HG03575 (cell line): Measurements from ENCODE around the gene LINC00237.

ENCODE experiments used
- ATAC-seq: cut with Tn5 transposase; IDR thresholded peaks from one replicate; pipeline ENCODE4 v1.9.1; 2021; ENCODE audit not compliant: unreplicated experiment, insufficient number of reproducible peaks, low FRiP score; ENCODE audit errors: extremely low read depth

LINC00237 gene

DNA sequence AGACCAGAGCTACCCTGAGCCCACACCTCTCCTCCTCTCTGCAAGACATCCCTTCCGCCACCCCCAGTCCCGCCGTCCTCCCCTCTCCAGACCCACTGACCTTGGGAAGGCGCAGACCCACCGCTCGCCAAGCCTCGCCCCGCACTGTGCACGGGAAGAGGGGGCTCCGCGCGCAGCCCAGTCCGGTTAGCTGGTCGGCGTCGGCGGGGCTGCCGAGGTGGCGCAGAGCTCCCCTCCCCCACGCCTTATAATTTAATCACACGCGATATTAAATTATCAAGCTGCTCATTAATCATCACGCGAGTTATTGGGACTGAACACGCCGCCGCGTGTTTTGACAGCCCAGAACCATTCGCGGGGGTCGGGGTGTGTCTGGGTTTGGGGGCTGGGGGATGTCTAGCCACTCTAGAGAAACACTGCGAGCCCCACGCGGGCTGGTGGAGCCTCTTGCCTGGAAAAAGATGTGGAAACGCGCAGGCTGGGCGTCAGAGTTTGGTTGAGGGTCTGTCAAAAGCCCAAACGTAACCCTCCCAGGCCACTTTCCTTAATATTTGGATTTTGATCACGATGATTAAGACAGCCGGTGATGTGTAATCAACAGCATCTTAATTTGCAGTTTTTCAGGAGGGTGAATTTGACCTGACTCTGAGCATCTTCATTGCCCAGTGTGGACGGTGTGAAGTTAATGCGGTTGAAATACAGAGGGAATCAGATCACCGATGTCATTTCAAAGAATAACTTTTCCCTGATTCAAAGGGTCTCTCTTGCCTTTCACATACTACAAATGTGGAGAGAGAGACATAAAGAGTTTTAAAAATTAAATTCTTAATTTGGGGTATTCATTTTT is at the start of gene LINC00237:
TSS of gene LINC00237 (minus strand) at position 188 of the 847 bp plus-strand sequence.
- no peak for ATAC-seq

DNA sequence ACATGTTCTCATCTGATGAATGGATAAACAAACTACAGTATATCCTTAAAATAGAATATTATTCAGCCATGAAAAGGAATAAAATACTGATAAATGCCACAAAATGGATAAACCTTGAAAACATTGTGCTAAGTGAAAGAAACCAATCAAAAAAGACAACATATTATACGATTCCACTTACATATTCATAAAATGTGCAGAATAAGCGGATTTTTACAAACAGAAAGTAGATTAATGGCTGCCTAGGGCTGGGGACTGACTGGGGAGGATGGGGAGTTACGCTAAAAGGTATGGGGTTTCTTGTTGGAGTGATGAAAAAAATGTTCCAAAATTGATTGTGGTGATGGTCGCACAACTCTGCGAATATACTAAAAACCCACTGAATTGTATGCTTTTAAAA is 49.1 kb upstream of the LINC00237 start:
- no peak for ATAC-seq

- ATAC-seq, result no peak
Observed at GRCh38 chr20:21154692-21155091, 48.5 kb upstream of the LINC00237 start.

- no peak for ATAC-seq
Observed at GRCh38 chr20:21151791-21152190, 45.6 kb upstream of the LINC00237 start.

DNA sequence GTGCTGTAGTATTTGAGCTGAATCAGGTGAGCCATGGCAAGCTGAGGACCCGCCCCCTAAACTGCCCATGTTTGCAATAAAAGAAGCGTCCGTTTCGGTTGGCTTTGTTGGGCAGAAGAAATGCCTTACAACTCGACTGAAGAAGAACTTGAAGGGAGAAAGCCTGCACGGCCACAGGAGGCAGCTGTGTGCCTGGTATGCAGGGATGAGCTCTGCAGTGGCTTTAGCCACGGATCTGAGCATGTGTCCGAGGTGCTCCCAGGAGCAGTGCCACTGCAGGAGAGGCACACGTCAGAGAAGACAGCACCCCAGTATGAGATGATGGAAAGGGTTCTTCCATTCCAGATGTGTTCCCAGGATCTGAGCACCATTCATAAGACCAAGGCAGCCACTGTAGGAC is 43.2 kb upstream of the LINC00237 start:
- ATAC-seq, result no peak

DNA sequence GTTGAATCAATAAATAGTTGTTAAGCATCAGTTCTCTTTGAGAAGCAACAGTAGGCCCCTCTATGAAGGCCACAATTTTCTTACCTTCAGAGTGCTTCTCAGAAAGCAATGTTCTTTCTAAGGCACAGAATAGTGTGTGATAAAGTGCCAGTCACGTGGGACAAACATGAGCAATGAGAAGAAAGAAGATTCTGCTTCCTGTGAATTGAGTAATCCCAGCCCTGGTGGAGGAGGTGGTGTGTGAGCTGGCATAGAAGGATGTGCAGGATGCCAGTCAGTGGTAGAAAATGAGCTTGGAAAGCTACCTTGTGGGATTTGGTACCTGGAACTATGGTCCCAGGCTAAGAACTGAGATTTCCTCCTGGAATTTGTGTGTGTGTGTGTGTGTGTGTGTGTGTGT is 41.4 kb upstream of the LINC00237 start:
- ATAC-seq, result no peak

DNA sequence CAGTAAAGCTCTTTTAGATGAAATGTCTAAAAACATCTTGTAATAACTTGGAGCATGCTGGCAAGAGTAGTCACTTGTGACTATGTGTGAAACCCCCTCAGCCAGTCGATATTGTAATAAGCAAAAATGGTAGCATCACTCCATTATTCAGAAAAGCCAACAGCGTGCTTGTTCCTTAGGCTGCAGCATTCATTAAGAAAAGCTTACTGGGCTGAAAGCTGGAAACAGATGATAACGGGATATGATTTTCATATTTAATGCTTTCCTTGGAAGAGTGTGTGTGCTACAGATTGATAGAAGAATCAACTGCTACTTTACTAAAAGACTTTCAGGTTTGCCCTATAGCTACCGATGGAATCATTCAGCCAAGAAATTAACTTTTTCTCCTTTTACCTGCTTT is 40.1 kb upstream of the LINC00237 start:
- ATAC-seq, result no peak

- no peak for ATAC-seq
Observed at GRCh38 chr20:21145424-21145823, 39.3 kb upstream of the LINC00237 start.

GRCh38 chr20:21143194-21143890 is 37.2 kb upstream of the LINC00237 start:
- no peak for ATAC-seq

DNA sequence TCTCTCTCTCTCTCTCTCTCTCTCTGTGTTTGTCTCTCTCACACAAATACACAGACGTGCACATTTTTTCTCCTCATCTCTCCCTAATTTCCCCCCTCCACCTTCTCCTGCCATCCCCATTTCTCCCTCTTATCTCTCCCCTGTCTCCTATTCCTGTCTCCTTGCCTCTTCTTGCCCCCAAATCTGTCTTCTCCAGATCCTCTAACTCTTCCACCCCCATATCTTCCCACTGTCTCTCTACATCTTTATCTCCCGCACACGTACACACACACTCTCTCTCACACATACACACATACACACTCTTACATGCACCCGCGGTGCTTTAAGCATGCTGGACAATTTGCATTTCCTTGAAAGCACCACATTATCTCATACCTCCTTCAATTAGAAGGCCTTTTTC is 35.7 kb upstream of the LINC00237 start:
- no peak for ATAC-seq

DNA sequence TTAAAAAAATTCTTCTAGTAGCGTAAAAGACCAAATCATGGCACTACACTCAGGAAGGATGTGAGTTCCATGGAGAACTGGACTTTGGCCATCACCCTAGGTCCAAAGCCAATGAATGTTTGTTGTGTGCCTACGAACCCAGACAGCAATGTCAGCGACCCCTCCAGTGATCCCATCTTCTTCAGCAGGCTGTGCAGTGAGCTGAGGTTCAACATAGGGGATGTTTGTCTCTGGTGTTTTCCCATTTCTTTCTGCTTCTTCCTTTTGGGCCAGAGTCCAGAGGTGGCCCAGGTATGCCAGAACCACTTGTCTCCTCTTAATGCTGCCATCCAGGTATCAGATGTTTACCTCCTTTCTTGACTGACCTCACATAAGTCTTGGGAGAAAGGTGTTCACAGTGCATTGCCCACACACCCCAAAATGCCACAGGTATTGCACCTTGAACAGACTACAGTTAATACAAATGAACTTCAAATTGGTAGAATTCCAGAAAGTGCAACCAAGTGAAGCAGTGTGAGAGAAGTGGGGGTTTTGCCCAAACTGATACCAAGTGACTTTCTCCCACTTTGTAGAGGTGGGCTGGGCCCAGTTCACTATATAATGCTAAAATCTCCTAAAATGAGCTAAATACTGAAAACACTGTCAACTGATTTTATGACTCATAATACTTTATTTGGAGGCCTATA is 33.9 kb upstream of the LINC00237 start:
- ATAC-seq, result no peak

GRCh38 chr20:21137078-21137477 is 30.9 kb upstream of the LINC00237 start:
- no peak for ATAC-seq

- no peak for ATAC-seq
Observed at GRCh38 chr20:21136015-21136732, 30.0 kb upstream of the LINC00237 start.

GRCh38 chr20:21134883-21135493 is 28.8 kb upstream of the LINC00237 start:
- no peak for ATAC-seq

GRCh38 chr20:21133917-21134622 is 27.9 kb upstream of the LINC00237 start:
- ATAC-seq, result no peak

- ATAC-seq, result no peak
Observed at GRCh38 chr20:21133404-21133803, 27.2 kb upstream of the LINC00237 start.

- ATAC-seq, result no peak
Observed at GRCh38 chr20:21129861-21130260, 23.7 kb upstream of the LINC00237 start.
